NCI-H1092 treated with DMSO at 0.1 percent for 48 hours (cell line): Measurements from ENCODE around the gene SLC30A7.
A peak's percentile ranks its signal among the peaks of the same experiment; 100 is the strongest.
"Not testable (repeated sequence)": the region's sequence is repeated elsewhere in the genome, so short reads cannot be mapped to it uniquely, and the experiment has no call there.

ENCODE experiments used
- DNase-seq: peaks from one replicate; lab custom pipeline; 2025; lab: John Stamatoyannopoulos, UW

SLC30A7 gene

GRCh38 chr1:100895540-100896480 is at the start of gene SLC30A7:
TSS of gene SLC30A7 (plus strand) at chr1:100896090. CDS start at chr1:100896263, 173 bp downstream.
- DNase-seq = peak; percentile 69

- no peak for DNase-seq
Measured at GRCh38 chr1:100847361-100848082, 48.4 kb upstream of the SLC30A7 start.

GRCh38 chr1:100851726-100852125 is 44.2 kb upstream of the SLC30A7 start:
- DNase-seq = no peak

- no peak for DNase-seq
Measured at GRCh38 chr1:100852976-100853375, 42.9 kb upstream of the SLC30A7 start.

GRCh38 chr1:100855116-100855515 is 40.8 kb upstream of the SLC30A7 start:
- not testable (repeated sequence) for DNase-seq

- DNase-seq = no peak
Measured at GRCh38 chr1:100860397-100860991, 35.4 kb upstream of the SLC30A7 start.

- no peak for DNase-seq
Measured at GRCh38 chr1:100861379-100861778, 34.5 kb upstream of the SLC30A7 start.

- no peak for DNase-seq
Measured at GRCh38 chr1:100862591-100862990, 33.3 kb upstream of the SLC30A7 start.

GRCh38 chr1:100866041-100866900 is 29.6 kb upstream of the SLC30A7 start:
- no peak for DNase-seq

GRCh38 chr1:100866901-100867206 is 29.0 kb upstream of the SLC30A7 start:
- no peak for DNase-seq

- DNase-seq = peak; percentile 24
Measured at GRCh38 chr1:100868364-100868995, 27.4 kb upstream of the SLC30A7 start.

GRCh38 chr1:100869996-100870395 is 25.9 kb upstream of the SLC30A7 start:
- no peak for DNase-seq

- no peak for DNase-seq
Measured at GRCh38 chr1:100874433-100874832, 21.5 kb upstream of the SLC30A7 start.

- peak; percentile 56 for DNase-seq
Measured at GRCh38 chr1:100875228-100875627, 20.7 kb upstream of the SLC30A7 start.

- DNase-seq = no peak
Measured at GRCh38 chr1:100876291-100876690, 19.6 kb upstream of the SLC30A7 start.

- no peak for DNase-seq
Measured at GRCh38 chr1:100879422-100879821, 16.5 kb upstream of the SLC30A7 start.

GRCh38 chr1:100881687-100882086 is 14.2 kb upstream of the SLC30A7 start:
- no peak for DNase-seq

- no peak for DNase-seq
Measured at GRCh38 chr1:100882698-100883097, 13.2 kb upstream of the SLC30A7 start.

- no peak for DNase-seq
Measured at GRCh38 chr1:100883963-100884362, 11.9 kb upstream of the SLC30A7 start.

GRCh38 chr1:100889007-100889406 is 6.9 kb upstream of the SLC30A7 start:
- not testable (repeated sequence) for DNase-seq

GRCh38 chr1:100889869-100890482 is 5.9 kb upstream of the SLC30A7 start:
- DNase-seq = not testable (repeated sequence)
